ENCODE data around the gene E2F8.

- TF ChIP-seq CTCF (IDR thresholded peaks at IDR 0.05; ENCODE audit: low read depth, low read length), result no peak
- TF ChIP-seq EZH2phosphoT487 (IDR thresholded peaks at IDR 0.05; ENCODE audit: low read depth), result no peak
Measured at GRCh38 chr11:19218216-19218615, 22.5 kb downstream of the E2F8 start.

Data from OCI-LY3 (cell line).